Endothelial cell of umbilical vein (primary cell): Measurements from ENCODE around the gene ZFR2. TPM values are rescaled to one million over a fixed set of nuclear protein-coding genes. Genes with fewer than 3 reads are reported as not detected.

Source experiments
- BruUV-seq: library from RNA; stranded (reverse); fragments of 400-500 nt; replicated peaks from 2 replicates; lab custom pipeline; 2021; lab: Mats Ljungman, UMichigan
- CTCF ChIA-PET: fragments of 300-600, 350-600 bp; sonication (Branson Sonifier 250); formaldehyde crosslinking; loops from one replicate; lab custom pipeline; 2021; ENCODE audit warnings: antibody characterized with exemption, inconsistent platforms; lab: Charles Lee
- POLR2A ChIA-PET: fragments of 300-600, 350-600 bp; sonication (Branson Sonifier 250); formaldehyde crosslinking; loops from one replicate; lab custom pipeline; 2021; ENCODE audit warnings: antibody characterized with exemption, inconsistent platforms; lab: Charles Lee
- DNase-seq: peaks from one replicate; pipeline ENCODE4 v3.0.0-alpha.2; 2011; ENCODE audit warnings: low read depth, low spot score
- FAIRE-seq: peaks from 2 replicates; lab custom pipeline; 2011; peaks lifted over from hg19 to GRCh38; lab: Jason Lieb, UNC
- H2AFZ ChIP-seq: 2 replicates; pipeline ENCODE4 v1.6.0; 2012; ENCODE audit warnings: low read depth, low read length, control low read depth, inconsistent platforms
- H3K27ac ChIP-seq: 2 replicates; pipeline ENCODE4 v1.5.1; 2011; ENCODE audit warnings: low read depth, mild to moderate bottlenecking, control low read depth, low read length, moderate library complexity; ENCODE audit not compliant: insufficient read depth
- H3K27me3 ChIP-seq, 2 experiments: 2 replicates each; pipeline versions ENCODE4 v1.6.0 to v1.6.1; 2011; ENCODE audit warnings: low read length in 2 of 2, mixed read lengths in 1 of 2; ENCODE audit not compliant: control insufficient read depth in 2 of 2, insufficient read depth in 2 of 2
- H3K36me3 ChIP-seq, 2 experiments: 2 replicates in 1 of 2; 3 replicates in 1 of 2; pipeline ENCODE4 v1.5.1; 2011; ENCODE audit warnings: low read length in 2 of 2, mild to moderate bottlenecking in 1 of 2, moderate library complexity in 1 of 2; ENCODE audit not compliant: control insufficient read depth in 2 of 2, insufficient read depth in 2 of 2; ENCODE audit errors: extremely low read depth in 1 of 2
- H3K4me1 ChIP-seq: 3 replicates; pipeline ENCODE4 v1.5.1; 2011; ENCODE audit warnings: mild to moderate bottlenecking, low read length; ENCODE audit not compliant: control insufficient read depth, insufficient read depth; ENCODE audit errors: extremely low read depth
- H3K4me2 ChIP-seq: 2 replicates; pipeline ENCODE4 v1.6.1; 2011; ENCODE audit warnings: low read length, control low read depth, mixed read lengths; ENCODE audit not compliant: insufficient read depth
- H3K4me3 ChIP-seq, 3 experiments: fragments of 200-600 bp in 1 of 3; sonication (generic), shearing (Covaris generic) in 1 of 3; replicated peaks in 1 of 3; 2 replicates each; pipeline ENCODE4 v1.5.1; 2011 to 2016; ENCODE audit warnings: control low read depth in 3 of 3, low read length in 3 of 3, mild to moderate bottlenecking in 2 of 3, inconsistent platforms in 1 of 3, low read depth in 1 of 3, moderate library complexity in 1 of 3; ENCODE audit not compliant: insufficient read depth in 1 of 3
- H3K79me2 ChIP-seq: 2 replicates; pipeline ENCODE4 v1.6.0; 2012; ENCODE audit warnings: low read length, inconsistent platforms; ENCODE audit not compliant: control insufficient read depth, insufficient read depth
- H3K9ac ChIP-seq: replicated peaks from 2 replicates; pipeline ENCODE3; 2011; ENCODE audit warnings: low read length, control low read depth; ENCODE audit not compliant: insufficient read depth; ENCODE audit errors: extremely low read depth
- H3K9me1 ChIP-seq: replicated peaks from 3 replicates; pipeline ENCODE4 v1.6.0; 2011; ENCODE audit warnings: mild to moderate bottlenecking, low read length; ENCODE audit not compliant: control insufficient read depth, insufficient read depth; ENCODE audit errors: extremely low read depth
- H3K9me3 ChIP-seq: replicated peaks from 2 replicates; pipeline ENCODE4 v1.5.1; 2012; ENCODE audit warnings: low read length, inconsistent platforms; ENCODE audit not compliant: control insufficient read depth, insufficient read depth
- H4K20me1 ChIP-seq: replicated peaks from 2 replicates; pipeline ENCODE3; 2011; ENCODE audit warnings: mild to moderate bottlenecking, low read length; ENCODE audit not compliant: control insufficient read depth, insufficient read depth; ENCODE audit errors: extremely low read depth
- CTCF ChIP-seq, 2 donors: IDR thresholded peaks; 1 replicate in 1 of 2; 2 replicates in 1 of 2; pipeline ENCODE4 v1.5.1; 2011; ENCODE audit warnings: low read length in 2 of 2, mild to moderate bottlenecking in 2 of 2, moderate library complexity in 2 of 2, control low read depth in 1 of 2, inconsistent platforms in 1 of 2, low read depth in 1 of 2; ENCODE audit not compliant: insufficient read depth in 1 of 2; ENCODE audit errors: extremely low read depth in 1 of 2
- EZH2 ChIP-seq: IDR thresholded peaks from 2 replicates; pipeline ENCODE4 v1.6.1; 2012; ENCODE audit warnings: borderline replicate concordance, low read depth, mild to moderate bottlenecking, moderate library complexity, low read length, inconsistent platforms; ENCODE audit not compliant: severe bottlenecking
- FOS ChIP-seq: IDR thresholded peaks from 2 replicates; pipeline ENCODE4 v1.6.1; 2011; ENCODE audit warnings: mild to moderate bottlenecking, low read length, moderate library complexity, borderline replicate concordance; ENCODE audit not compliant: insufficient read depth
- MAX ChIP-seq: IDR thresholded peaks from 2 replicates; pipeline ENCODE4 v1.6.1; 2011; ENCODE audit not compliant: insufficient read depth, insufficient read length
- MYC ChIP-seq: IDR thresholded peaks from one replicate; pipeline ENCODE4 v1.6.1; 2011; ENCODE audit warnings: mild to moderate bottlenecking, low read depth, low read length
- POLR2AphosphoS5 ChIP-seq: IDR thresholded peaks from 2 replicates; pipeline ENCODE4 v1.6.1; 2012; ENCODE audit warnings: low read depth, mild to moderate bottlenecking, control low read depth, low read length, moderate library complexity; ENCODE audit not compliant: insufficient read depth
- dilution Hi-C: fragments of 300-500 bp; cut with MboI; formaldehyde crosslinking; loops from one replicate; pipeline ENCODE4 v1.15.0; 2019; ENCODE audit warnings: low sequenced_read_pairs; ENCODE audit not compliant: extremely low pct_ligation_motif_present
- intact Hi-C: fragments of 100-400 bp; cut with micrococcal nuclease; formaldehyde crosslinking; loops from one replicate; pipeline ENCODE4 v1.10.0; 2022
- polyA plus RNA-seq, 4 experiments: library from polyadenylated mRNA; depleted of rRNA in 3 of 4; stranded (reverse) in 3 of 4; unstranded in 1 of 4; fragments of >200 nt; gene quantifications; 2 replicates each; pipeline versions ENCODE4 v1.2.1 to v1.2.3, GENCODE V29; 2011 to 2012; ENCODE audit warnings: missing spikeins in 1 of 4
- total RNA-seq: library from RNA; stranded (reverse); gene quantifications from 2 replicates; pipeline ENCODE4 v1.2.3, GENCODE V29; 2021

The ZFR2 gene
- total and polyA plus RNA-seq, 2 donors (not counting 3 experiments of a cell fraction or from before 2014, with no cell fraction given): not detected

- POLR2A ChIA-PET: no interaction called here
Observed at GRCh38 chr19:3770136-3770999, 98.5 kb downstream of the ZFR2 start.

GRCh38 chr19:3769494-3769893 is 99.3 kb downstream of the ZFR2 start:
- CTCF ChIA-PET: interaction anchor here (0.8 kb wide), 1 partner anchor 52 kb away, joined by 3 read pairs; no protein-coding TSS in a partner anchor
- DNase-seq: no peak
- FAIRE-seq: no peak
- H3K79me2 ChIP-seq: no peaks in the 10 kb centered on the region
- no peak overlapping the region for H3K4me2 ChIP-seq
- H3K9me3 ChIP-seq: no peaks in the 10 kb centered on the region
- H3K4me3 ChIP-seq: no peak overlapping the region
- dilution Hi-C loops (no loop called here), intact Hi-C loops (no loop called here)
- no peaks in the 10 kb centered on the region for H3K9me1 ChIP-seq
- no peaks in the 10 kb centered on the region for H4K20me1 ChIP-seq
- no peak overlapping the region for H3K27ac ChIP-seq
- H3K36me3 ChIP-seq: peaks cover 2 to 10% of the 10 kb centered on the region in 2 experiments
- POLR2A ChIA-PET: no interaction called here
- H2AFZ ChIP-seq: no peak overlapping the region
- peaks cover 10% of the 10 kb centered on the region for H3K4me1 ChIP-seq
- BruUV-seq: no TSS peak
- TF ChIP-seq CTCF (IDR thresholded peaks at IDR 0.05; ENCODE audit: extremely low read depth in 1 of 2, insufficient read depth in 1 of 2, low read depth in 1 of 2, low read length in 2 of 2): no peak
- TF ChIP-seq POLR2AphosphoS5: no peak
- TF ChIP-seq MAX: no peak
- no peak for TF ChIP-seq EZH2
- no peak overlapping the region for H3K9ac ChIP-seq
- no peaks in the 10 kb centered on the region for H3K27me3 ChIP-seq

More at GRCh38 chr19:3770136-3770999, 98.5 kb downstream of the ZFR2 start:
- H3K27me3 ChIP-seq: no peaks in the 10 kb centered on the region
- H3K4me3 ChIP-seq: no peak overlapping the region
- BruUV-seq: no TSS peak
- H3K4me1 ChIP-seq: peaks cover 6% of the 10 kb centered on the region
- H4K20me1 ChIP-seq: no peaks in the 10 kb centered on the region
- no peaks in the 10 kb centered on the region for H3K9me3 ChIP-seq
- no peak overlapping the region for H3K4me2 ChIP-seq
- no peaks in the 10 kb centered on the region for H3K79me2 ChIP-seq
- no peak for TF ChIP-seq POLR2AphosphoS5
- TF ChIP-seq MYC: no peak
- TF ChIP-seq FOS: no peak
- intact Hi-C loops (no loop called here), dilution Hi-C loops (no loop called here)
- H2AFZ ChIP-seq: no peak overlapping the region
- H3K27ac ChIP-seq: no peak overlapping the region
- FAIRE-seq (no peak), DNase-seq (no peak)
- H3K36me3 ChIP-seq: peaks cover 2 to 8% of the 10 kb centered on the region in 2 experiments
- no peak overlapping the region for H3K9ac ChIP-seq
- H3K9me1 ChIP-seq: no peaks in the 10 kb centered on the region
- CTCF ChIA-PET: interaction anchor here (0.7 to 0.8 kb wide), 2 partner anchors 8 to 51 kb away, joined by 3 read pairs; partner anchors contain the start of gene MRPL54
